OCI-LY7 (cell line): ENCODE measurements around the gene RARB.

Source experiments
- EZH2phosphoT487 ChIP-seq: fragments of 200-600 bp; sonication (generic); IDR thresholded peaks from 2 replicates; pipeline ENCODE4 v1.6.1; 2018; ENCODE audit warnings: low read depth, borderline replicate concordance, mild to moderate bottlenecking, mixed run types, antibody characterized with exemption, low read length, moderate library complexity, mixed read lengths
- TF ChIP-seq, protein P1 (sequence below): fragments of 200-600 bp; sonication (generic); conservative IDR thresholded peaks from 2 replicates; pipeline ENCODE4 v1.5.1; 2014; ENCODE audit warnings: mild to moderate bottlenecking, antibody characterized with exemption, low read length, moderate library complexity, mixed read lengths

DNA sequence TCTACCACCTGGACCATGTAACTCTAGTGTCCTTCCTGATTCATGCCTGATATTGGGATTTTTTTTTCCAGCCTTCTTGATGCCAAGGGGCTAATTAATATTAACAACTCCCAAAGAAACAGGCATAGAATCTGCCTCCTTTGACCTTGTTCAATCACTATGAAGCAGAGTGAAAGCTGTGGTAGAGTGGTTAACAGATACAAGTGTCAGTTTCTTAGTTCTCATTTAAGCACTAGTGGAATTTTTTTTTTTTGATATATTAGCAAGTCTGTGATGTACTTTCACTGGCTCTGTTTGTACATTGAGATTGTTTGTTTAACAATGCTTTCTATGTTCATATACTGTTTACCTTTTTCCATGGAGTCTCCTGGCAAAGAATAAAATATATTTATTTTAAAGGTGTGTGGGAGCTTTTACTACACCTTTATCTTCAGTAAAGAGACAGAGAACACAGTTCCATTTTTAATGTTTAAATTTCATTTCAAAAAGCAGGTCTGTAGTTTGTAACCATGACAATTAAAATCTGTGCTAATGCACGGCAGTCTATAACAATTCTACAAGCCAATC, 169.6 kb downstream of the RARB start:
- TF ChIP-seq, protein P1, sequence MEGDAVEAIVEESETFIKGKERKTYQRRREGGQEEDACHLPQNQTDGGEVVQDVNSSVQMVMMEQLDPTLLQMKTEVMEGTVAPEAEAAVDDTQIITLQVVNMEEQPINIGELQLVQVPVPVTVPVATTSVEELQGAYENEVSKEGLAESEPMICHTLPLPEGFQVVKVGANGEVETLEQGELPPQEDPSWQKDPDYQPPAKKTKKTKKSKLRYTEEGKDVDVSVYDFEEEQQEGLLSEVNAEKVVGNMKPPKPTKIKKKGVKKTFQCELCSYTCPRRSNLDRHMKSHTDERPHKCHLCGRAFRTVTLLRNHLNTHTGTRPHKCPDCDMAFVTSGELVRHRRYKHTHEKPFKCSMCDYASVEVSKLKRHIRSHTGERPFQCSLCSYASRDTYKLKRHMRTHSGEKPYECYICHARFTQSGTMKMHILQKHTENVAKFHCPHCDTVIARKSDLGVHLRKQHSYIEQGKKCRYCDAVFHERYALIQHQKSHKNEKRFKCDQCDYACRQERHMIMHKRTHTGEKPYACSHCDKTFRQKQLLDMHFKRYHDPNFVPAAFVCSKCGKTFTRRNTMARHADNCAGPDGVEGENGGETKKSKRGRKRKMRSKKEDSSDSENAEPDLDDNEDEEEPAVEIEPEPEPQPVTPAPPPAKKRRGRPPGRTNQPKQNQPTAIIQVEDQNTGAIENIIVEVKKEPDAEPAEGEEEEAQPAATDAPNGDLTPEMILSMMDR = no peak
- TF ChIP-seq EZH2phosphoT487 = no peak
